AG09319 (cell line): ENCODE results near the gene ALOX12.

Experiments
- DNase-seq: peaks from one replicate; pipeline ENCODE4 v3.0.0-alpha.2; 2010; ENCODE audit warnings: low read depth; ENCODE audit errors: extremely low read depth
- CTCF ChIP-seq: IDR thresholded peaks from 2 replicates; pipeline ENCODE4 v1.5.1; 2011; ENCODE audit warnings: low read depth, mild to moderate bottlenecking, inconsistent platforms, low read length, moderate library complexity

The ALOX12 gene

GRCh38 chr17:7034955-7035590 lies 39.2 kb downstream of the ALOX12 start:
- TF ChIP-seq CTCF, result no peak
- DNase-seq, result no peak

- TF ChIP-seq CTCF, result no peak
- peak; percentile 87 for DNase-seq
These were observed 39.9 kb downstream of the ALOX12 start, which contains the start of gene SLC16A13 for GRCh38 chr17:7035591-7036368. Gene SLC16A13, plus strand, starts transcription at chr17:7036015. Its CDS starts 368 bp downstream, at chr17:7036383.

- no peak for DNase-seq
- no peak for TF ChIP-seq CTCF
These were observed 42.4 kb downstream of the ALOX12 start for GRCh38 chr17:7038025-7038862.

- no peak for DNase-seq
- TF ChIP-seq CTCF, result no peak
These were observed 44.0 kb downstream of the ALOX12 start for GRCh38 chr17:7039832-7040231.

- TF ChIP-seq CTCF, result no peak
- DNase-seq, result no peak
These were observed 46.0 kb downstream of the ALOX12 start for GRCh38 chr17:7041607-7042500.

- DNase-seq, result no peak
- no peak for TF ChIP-seq CTCF
These were observed 46.8 kb downstream of the ALOX12 start for GRCh38 chr17:7042501-7043181.
